A549 (cell line): Measurements from ENCODE around the gene H2BK1. TPM values are rescaled to one million over a fixed set of nuclear protein-coding genes. Genes with fewer than 3 reads are reported as not detected.

ENCODE experiments used
- EHF ChIP-seq: fragments of 250-450 bp; sonication (Bioruptor Pico); IDR thresholded peaks from 2 replicates; pipeline ENCODE4 v1.5.0; 2020; ENCODE audit warnings: mild to moderate bottlenecking
- GATA3 ChIP-seq: IDR thresholded peaks from 2 replicates; pipeline ENCODE4 v1.6.1; 2012; ENCODE audit warnings: borderline replicate concordance
- HOXB5 ChIP-seq: fragments of 250-450 bp; sonication (Bioruptor Pico); IDR thresholded peaks from 2 replicates; pipeline ENCODE4 v1.5.0; 2020; ENCODE audit warnings: mild to moderate bottlenecking, moderate library complexity
- MAZ ChIP-seq: fragments of 150-350 bp; IDR thresholded peaks from 2 replicates; pipeline ENCODE4 v1.6.1; 2014; ENCODE audit warnings: antibody characterized with exemption, low read depth, low read length, borderline replicate concordance
- TFCP2L1 ChIP-seq: fragments of 250-450 bp; sonication (Bioruptor Pico); IDR thresholded peaks from 2 replicates; pipeline ENCODE4 v1.5.0; 2021; ENCODE audit warnings: mild to moderate bottlenecking
- ZC3H11A ChIP-seq: fragments of 450-650 bp; IDR thresholded peaks from 2 replicates; pipeline ENCODE4 v1.6.1; 2014; ENCODE audit warnings: antibody characterized with exemption, mild to moderate bottlenecking
- polyA plus RNA-seq, 4 experiments: library from polyadenylated mRNA; depleted of rRNA in 3 of 4; stranded (reverse); fragments of >200 nt; fragmentation: RNase III in 1 of 4; extraction: RNeasy Plus Mini Kit Qiagen cat#74134 plus additional on column Dnase treatment in 1 of 4; gene quantifications; 2 replicates in 3 of 4; 3 replicates in 1 of 4; pipeline ENCODE4 v1.2.3, GENCODE V29; 2011 to 2017
- TF ChIP-seq, protein P1 (sequence below): IDR thresholded peaks from 2 replicates; pipeline ENCODE4 v1.6.1; 2012

The H2BK1 gene
- polyA plus RNA-seq, 2 of the 4 experiments (the other 2 are of a cell fraction), result not detected

DNA sequence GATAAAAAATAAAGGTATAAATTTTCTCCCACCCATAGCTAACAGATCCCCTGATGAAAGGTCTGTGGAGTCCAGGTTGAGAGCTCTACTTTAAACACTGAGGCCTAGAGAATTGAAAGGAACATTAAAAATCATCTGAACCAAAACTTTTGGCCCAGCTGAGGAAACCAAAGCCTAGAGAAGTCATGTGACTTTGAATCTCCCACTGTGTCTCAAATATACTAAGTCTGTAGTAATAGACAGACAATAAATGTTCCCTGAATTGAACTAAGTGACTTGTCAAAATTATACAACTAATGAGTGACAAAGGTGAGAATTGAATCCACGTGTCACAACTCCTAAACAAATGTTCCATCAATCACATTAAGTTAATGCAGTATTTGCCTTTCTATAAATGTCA lies 48.5 kb downstream of the H2BK1 start (continued):
- TF ChIP-seq TFCP2L1 (CRISPR knock-in tag) (no peak), MAZ (no peak), HOXB5 (CRISPR knock-in tag) (no peak), EHF (no peak), ZC3H11A (no peak), GATA3 (no peak)
- TF ChIP-seq, protein P1, sequence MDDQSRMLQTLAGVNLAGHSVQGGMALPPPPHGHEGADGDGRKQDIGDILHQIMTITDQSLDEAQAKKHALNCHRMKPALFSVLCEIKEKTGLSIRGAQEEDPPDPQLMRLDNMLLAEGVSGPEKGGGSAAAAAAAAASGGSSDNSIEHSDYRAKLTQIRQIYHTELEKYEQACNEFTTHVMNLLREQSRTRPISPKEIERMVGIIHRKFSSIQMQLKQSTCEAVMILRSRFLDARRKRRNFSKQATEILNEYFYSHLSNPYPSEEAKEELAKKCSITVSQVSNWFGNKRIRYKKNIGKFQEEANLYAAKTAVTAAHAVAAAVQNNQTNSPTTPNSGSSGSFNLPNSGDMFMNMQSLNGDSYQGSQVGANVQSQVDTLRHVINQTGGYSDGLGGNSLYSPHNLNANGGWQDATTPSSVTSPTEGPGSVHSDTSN, result no peak

Other genes with a start within 250 kb of the H2BK1 start
- 0.26 and 0.44 TPM in 2 replicates for gene KCNH2, start 232.2 kb downstream of the H2BK1 start, polyA plus RNA-seq (2011; rRNA removed)
- 0.41 to 0.45 TPM (median 0.41 TPM) in 3 replicates for gene KCNH2, start 232.2 kb downstream of the H2BK1 start, polyA plus RNA-seq (2017; fragmentation: RNase III; extraction: RNeasy Plus Mini Kit Qiagen cat#74134 plus additional on column Dnase treatment)
- gene NOS3, start 219.5 kb downstream of the H2BK1 start, polyA plus RNA-seq (2011; rRNA removed), result 0.42 and 0.52 TPM in 2 replicates
- 0.46 to 0.71 TPM (median 0.51 TPM) in 3 replicates for gene NOS3, start 219.5 kb downstream of the H2BK1 start, polyA plus RNA-seq (2017; fragmentation: RNase III; extraction: RNeasy Plus Mini Kit Qiagen cat#74134 plus additional on column Dnase treatment)
- gene ATG9B, start 186.0 kb downstream of the H2BK1 start, polyA plus RNA-seq (2011; rRNA removed), result 0.06 and 0.19 TPM in 2 replicates
- gene ATG9B, start 186.0 kb downstream of the H2BK1 start, polyA plus RNA-seq (2017; fragmentation: RNase III; extraction: RNeasy Plus Mini Kit Qiagen cat#74134 plus additional on column Dnase treatment), result 0.17 to 0.23 TPM (median 0.21 TPM) in 3 replicates
- gene ABCB8, start 182.0 kb downstream of the H2BK1 start, polyA plus RNA-seq (2011; rRNA removed), result 19.6 and 22.7 TPM in 2 replicates
- gene ABCB8, start 182.0 kb downstream of the H2BK1 start, polyA plus RNA-seq (2017; fragmentation: RNase III; extraction: RNeasy Plus Mini Kit Qiagen cat#74134 plus additional on column Dnase treatment), result 34.3 to 41.1 TPM (median 38.6 TPM) in 3 replicates
- 4.1 and 4.4 TPM in 2 replicates for gene ASIC3, start 162.0 kb downstream of the H2BK1 start, polyA plus RNA-seq (2011; rRNA removed)
- gene ASIC3, start 162.0 kb downstream of the H2BK1 start, polyA plus RNA-seq (2017; fragmentation: RNase III; extraction: RNeasy Plus Mini Kit Qiagen cat#74134 plus additional on column Dnase treatment), result 7.5 to 11.4 TPM (median 9.8 TPM) in 3 replicates
- gene CDK5, start 152.6 kb downstream of the H2BK1 start, polyA plus RNA-seq (2011; rRNA removed), result 29.6 and 30.0 TPM in 2 replicates
- 41.2 to 51.0 TPM (median 50.3 TPM) in 3 replicates for gene CDK5, start 152.6 kb downstream of the H2BK1 start, polyA plus RNA-seq (2017; fragmentation: RNase III; extraction: RNeasy Plus Mini Kit Qiagen cat#74134 plus additional on column Dnase treatment)
- gene SLC4A2, start 150.9 kb downstream of the H2BK1 start, polyA plus RNA-seq (2011; rRNA removed), result 99.6 and 112 TPM in 2 replicates
- 253 to 280 TPM (median 275 TPM) in 3 replicates for gene SLC4A2, start 150.9 kb downstream of the H2BK1 start, polyA plus RNA-seq (2017; fragmentation: RNase III; extraction: RNeasy Plus Mini Kit Qiagen cat#74134 plus additional on column Dnase treatment)
- gene FASTK, start 129.7 kb downstream of the H2BK1 start, polyA plus RNA-seq (2011; rRNA removed), result 38.5 and 51.7 TPM in 2 replicates
- 66.0 to 78.6 TPM (median 72.4 TPM) in 3 replicates for gene FASTK, start 129.7 kb downstream of the H2BK1 start, polyA plus RNA-seq (2017; fragmentation: RNase III; extraction: RNeasy Plus Mini Kit Qiagen cat#74134 plus additional on column Dnase treatment)
- 12.4 and 14.0 TPM in 2 replicates for gene TMUB1, start 127.0 kb downstream of the H2BK1 start, polyA plus RNA-seq (2011; rRNA removed)
- 31.5 to 37.7 TPM (median 37.3 TPM) in 3 replicates for gene TMUB1, start 127.0 kb downstream of the H2BK1 start, polyA plus RNA-seq (2017; fragmentation: RNase III; extraction: RNeasy Plus Mini Kit Qiagen cat#74134 plus additional on column Dnase treatment)
- gene AGAP3, start 124.0 kb downstream of the H2BK1 start, polyA plus RNA-seq (2011; rRNA removed), result 33.8 and 34.1 TPM in 2 replicates
- gene AGAP3, start 124.0 kb downstream of the H2BK1 start, polyA plus RNA-seq (2017; fragmentation: RNase III; extraction: RNeasy Plus Mini Kit Qiagen cat#74134 plus additional on column Dnase treatment), result 42.6 to 45.9 TPM (median 43.1 TPM) in 3 replicates
- not detected in 2 replicates for gene GBX1, start 42.8 kb downstream of the H2BK1 start, polyA plus RNA-seq (2011; rRNA removed)
- gene GBX1, start 42.8 kb downstream of the H2BK1 start, polyA plus RNA-seq (2017; fragmentation: RNase III; extraction: RNeasy Plus Mini Kit Qiagen cat#74134 plus additional on column Dnase treatment), result not detected in 3 replicates
- gene ASB10, start 23.2 kb downstream of the H2BK1 start, polyA plus RNA-seq (2011; rRNA removed), result not detected in 2 replicates
- gene ASB10, start 23.2 kb downstream of the H2BK1 start, polyA plus RNA-seq (2017; fragmentation: RNase III; extraction: RNeasy Plus Mini Kit Qiagen cat#74134 plus additional on column Dnase treatment), result not detected in 3 replicates
- gene ABCF2, start 16.7 kb upstream of the H2BK1 start, polyA plus RNA-seq (2011; rRNA removed), result 47.8 and 53.8 TPM in 2 replicates
- gene ABCF2, start 16.7 kb upstream of the H2BK1 start, polyA plus RNA-seq (2017; fragmentation: RNase III; extraction: RNeasy Plus Mini Kit Qiagen cat#74134 plus additional on column Dnase treatment), result 69.1 to 76.3 TPM (median 70.9 TPM) in 3 replicates
- 14.9 and 17.2 TPM in 2 replicates for gene CHPF2, start 22.0 kb upstream of the H2BK1 start, polyA plus RNA-seq (2011; rRNA removed)
- 24.7 to 29.6 TPM (median 28.0 TPM) in 3 replicates for gene CHPF2, start 22.0 kb upstream of the H2BK1 start, polyA plus RNA-seq (2017; fragmentation: RNase III; extraction: RNeasy Plus Mini Kit Qiagen cat#74134 plus additional on column Dnase treatment)
- gene SMARCD3, start 38.2 kb upstream of the H2BK1 start, polyA plus RNA-seq (2011; rRNA removed), result 12.5 and 14.5 TPM in 2 replicates
- 10.6 to 11.9 TPM (median 11.6 TPM) in 3 replicates for gene SMARCD3, start 38.2 kb upstream of the H2BK1 start, polyA plus RNA-seq (2017; fragmentation: RNase III; extraction: RNeasy Plus Mini Kit Qiagen cat#74134 plus additional on column Dnase treatment)
- 65.6 and 105 TPM in 2 replicates for gene NUB1, start 131.3 kb upstream of the H2BK1 start, polyA plus RNA-seq (2011; rRNA removed)
- gene NUB1, start 131.3 kb upstream of the H2BK1 start, polyA plus RNA-seq (2017; fragmentation: RNase III; extraction: RNeasy Plus Mini Kit Qiagen cat#74134 plus additional on column Dnase treatment), result 42.5 to 45.1 TPM (median 45.0 TPM) in 3 replicates
- gene WDR86, start 199.6 kb upstream of the H2BK1 start, polyA plus RNA-seq (2011; rRNA removed), result 0.19 and 0.44 TPM in 2 replicates
- 0.17 to 0.28 TPM (median 0.18 TPM) in 3 replicates for gene WDR86, start 199.6 kb upstream of the H2BK1 start, polyA plus RNA-seq (2017; fragmentation: RNase III; extraction: RNeasy Plus Mini Kit Qiagen cat#74134 plus additional on column Dnase treatment)
- not detected in 2 replicates for gene CRYGN, start 229.7 kb upstream of the H2BK1 start, polyA plus RNA-seq (2011; rRNA removed)
- 0.07 TPM in 1 of 3 replicates, not detected in the others for gene CRYGN, start 229.7 kb upstream of the H2BK1 start, polyA plus RNA-seq (2017; fragmentation: RNase III; extraction: RNeasy Plus Mini Kit Qiagen cat#74134 plus additional on column Dnase treatment)